HG02642 (cell line): ENCODE results near the gene ESYT1.

Experiments
- ATAC-seq: cut with Tn5 transposase; IDR thresholded peaks from one replicate; pipeline ENCODE4 v1.9.1; 2021; ENCODE audit warnings: mild to moderate bottlenecking; ENCODE audit not compliant: unreplicated experiment, poor library complexity

ESYT1 gene

DNA sequence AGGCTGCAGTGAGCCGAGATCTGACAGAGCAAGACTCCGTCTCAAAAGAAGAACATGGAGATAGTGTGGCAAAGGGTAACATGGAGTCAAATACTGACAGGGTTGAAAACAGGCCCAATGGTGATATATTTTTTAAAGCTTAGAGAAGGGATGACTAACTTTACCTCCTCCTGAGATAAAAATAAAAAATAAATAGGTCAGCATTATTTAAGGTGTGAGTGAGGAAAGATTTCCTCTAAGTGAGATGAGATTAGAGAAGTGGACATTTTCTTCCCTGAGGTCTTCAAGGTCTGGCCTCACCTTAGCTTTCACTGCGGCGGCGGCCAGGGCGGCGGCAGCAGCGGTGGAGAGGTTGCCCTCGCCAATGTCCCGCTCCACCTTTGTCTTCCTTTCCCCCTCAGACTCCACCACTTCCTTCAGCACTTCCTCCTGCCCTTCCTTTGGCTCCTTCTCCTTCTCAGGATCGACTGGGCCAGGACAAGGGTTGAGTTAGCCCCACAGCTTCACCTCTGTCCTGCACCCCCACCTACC, 41.2 kb downstream of the ESYT1 start:
- no peak for ATAC-seq

DNA sequence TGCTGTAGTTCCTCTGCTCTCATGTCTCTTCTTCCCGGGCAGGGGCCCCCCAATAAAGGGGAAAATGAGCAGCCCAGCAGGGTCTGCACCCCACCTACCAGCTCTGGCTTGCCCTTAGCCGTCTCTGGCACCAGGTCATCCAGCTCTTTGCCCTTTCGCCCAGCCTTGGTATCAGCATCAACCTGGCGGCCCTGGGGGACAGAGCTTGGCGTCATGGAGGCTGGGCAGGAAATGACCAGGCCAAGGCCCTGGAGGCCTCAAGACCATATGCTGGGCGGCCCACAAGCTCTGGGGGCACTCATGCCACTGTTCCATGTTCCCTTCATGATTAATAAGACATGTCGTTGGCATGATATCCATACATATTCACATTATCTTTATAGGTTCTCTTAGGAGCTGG, 44.8 kb downstream of the ESYT1 start:
- ATAC-seq: no peak

- no peak for ATAC-seq
Observed at GRCh38 chr12:56178347-56178746, 50.3 kb downstream of the ESYT1 start.

- no peak for ATAC-seq
Observed at GRCh38 chr12:56186957-56187356, 58.9 kb downstream of the ESYT1 start.

- no peak for ATAC-seq
Observed at GRCh38 chr12:56188131-56188777, 60.2 kb downstream of the ESYT1 start.

GRCh38 chr12:56188778-56189098, 60.7 kb downstream of the ESYT1 start:
- ATAC-seq: no peak

DNA sequence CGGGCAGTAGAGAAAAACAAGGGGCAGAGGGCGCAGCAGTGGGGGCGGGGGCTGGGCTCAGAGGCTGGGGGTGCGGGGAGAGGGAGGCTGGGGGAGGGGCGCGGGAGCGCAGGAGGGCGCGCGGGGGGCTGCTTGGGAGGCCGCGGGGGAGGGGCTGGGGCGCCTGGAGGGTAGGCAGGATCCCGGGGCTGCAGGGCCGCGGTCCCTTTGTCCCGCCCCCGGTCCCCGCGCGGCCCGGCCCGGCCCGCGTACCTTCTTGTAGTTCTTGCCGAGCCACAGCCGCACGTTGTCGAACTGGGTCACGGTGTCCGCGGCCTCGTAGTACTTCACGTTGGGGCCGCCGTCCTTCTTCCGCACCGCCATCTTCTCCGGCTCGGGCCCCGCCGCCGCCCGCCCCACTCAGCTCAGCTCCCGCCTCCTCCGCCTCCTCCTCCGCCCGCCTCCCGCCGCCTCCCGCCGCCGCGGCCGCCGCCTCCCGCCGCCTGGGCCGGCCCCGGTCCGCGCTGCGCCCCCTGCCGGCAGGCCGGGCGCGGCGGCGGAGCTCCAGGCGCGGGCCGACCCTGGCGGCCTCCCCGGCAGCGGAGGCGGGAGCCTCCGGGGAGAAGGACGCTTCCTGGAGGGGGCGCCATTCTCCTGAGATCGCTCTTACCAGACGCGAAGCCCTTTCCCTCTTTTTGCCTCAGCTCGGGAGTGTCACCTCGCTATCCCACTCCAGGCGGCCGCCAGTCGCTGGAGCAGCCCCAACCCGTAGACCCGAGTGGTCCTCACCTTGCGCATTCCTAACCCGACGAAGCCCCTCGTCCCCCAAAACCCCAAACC, 61.2 kb downstream of the ESYT1 start, which contains the start of gene SMARCC2:
SMARCC2 (minus strand) TSS at position 385 of the 819 bp plus-strand sequence; CDS start at position 363, 22 bp downstream.
- peak; percentile 87 for ATAC-seq

DNA sequence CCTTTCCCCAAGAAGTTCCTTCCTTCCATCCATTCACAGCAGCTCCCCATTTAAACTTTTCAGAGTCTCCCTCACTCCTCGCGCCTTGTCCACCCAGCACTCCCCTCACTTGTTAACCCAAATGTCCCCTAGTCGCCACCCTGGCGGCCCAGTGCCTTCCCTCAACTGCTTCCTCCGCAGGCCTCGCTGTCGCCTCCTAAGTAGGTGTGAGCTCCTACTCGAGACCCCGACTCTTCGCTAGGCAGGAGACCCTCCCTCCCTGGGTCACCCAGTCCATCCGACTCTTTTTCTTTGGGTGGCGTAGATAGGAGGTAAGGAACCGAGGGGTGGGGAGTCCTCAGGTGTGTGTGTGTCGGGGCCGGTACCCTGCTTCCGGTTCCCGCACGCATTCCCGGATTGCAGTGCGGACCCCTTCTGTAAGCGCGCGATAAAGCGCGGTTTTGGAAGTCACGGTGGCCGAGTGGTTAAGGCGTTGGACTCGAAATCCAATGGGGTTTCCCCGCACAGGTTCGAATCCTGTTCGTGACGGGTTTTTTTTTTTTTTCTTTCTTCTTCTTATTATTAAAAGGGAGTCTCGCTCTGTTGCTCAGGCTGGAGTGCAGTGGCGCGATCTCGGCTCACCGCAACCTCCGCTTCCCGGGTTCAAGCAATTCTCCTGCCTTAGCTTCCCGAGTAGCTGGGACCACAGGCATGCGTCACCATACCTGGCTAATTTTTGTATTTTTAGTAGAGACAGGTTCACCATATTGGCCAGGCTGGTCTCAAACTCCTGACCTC, 62.0 kb downstream of the ESYT1 start:
- ATAC-seq: peak; percentile 42

- no peak for ATAC-seq
Observed at GRCh38 chr12:56190695-56191155, 62.7 kb downstream of the ESYT1 start.

GRCh38 chr12:56192582-56192981, 64.5 kb downstream of the ESYT1 start:
- ATAC-seq: no peak

DNA sequence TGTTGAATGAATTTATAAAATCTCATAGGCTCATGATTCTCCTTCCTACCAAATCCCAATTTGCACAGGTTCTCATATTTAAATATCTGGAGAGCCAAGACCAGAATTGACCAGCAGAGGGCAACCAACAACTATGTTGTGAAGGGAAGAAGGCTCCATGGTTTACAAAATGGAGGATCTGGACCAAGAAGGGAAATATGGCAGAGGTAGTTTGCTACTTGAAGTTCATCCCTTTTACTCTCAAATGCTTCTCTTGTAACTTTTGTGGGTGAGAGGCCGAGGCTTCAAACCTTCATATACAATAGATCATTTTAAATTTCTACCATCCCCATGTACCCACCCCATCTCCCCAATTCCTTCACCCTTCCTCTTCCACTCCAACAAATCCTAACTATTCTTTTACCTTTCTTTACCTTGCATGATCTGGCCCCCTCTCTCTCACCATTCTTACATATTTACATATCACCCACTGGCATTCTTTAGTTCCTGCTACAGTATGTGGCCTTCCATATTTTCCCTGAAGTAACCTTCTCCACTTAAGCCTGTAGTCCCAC, 65.0 kb downstream of the ESYT1 start:
- no peak for ATAC-seq
